HCT116 (cell line): ENCODE data around the gene ADARB2. TPM values are rescaled to one million over a fixed set of nuclear protein-coding genes. Genes with fewer than 3 reads are reported as not detected.

Experiments
- ATAC-seq: fragments of 200-7000 bp; cut with Tn5 transposase; 2 replicates; pipeline ENCODE4 v1.9.1; 2020; ENCODE audit warnings: mild to moderate bottlenecking, moderate library complexity
- BruUV-seq: library from RNA; stranded (reverse); fragments of 400-500 nt; replicated peaks from 2 replicates; lab custom pipeline; 2021; lab: Mats Ljungman, UMichigan
- CTCF ChIA-PET: fragments of 300-600 bp; sonication (Branson Sonifier 250); formaldehyde crosslinking; loops from one replicate; lab custom pipeline; 2021; ENCODE audit warnings: antibody characterized with exemption; lab: Charles Lee
- POLR2A ChIA-PET: fragments of 300-600, 350-600 bp; sonication (Branson Sonifier 250); formaldehyde crosslinking; loops from one replicate; lab custom pipeline; 2021; ENCODE audit warnings: antibody characterized with exemption; lab: Charles Lee
- RAD21 ChIA-PET, 2 experiments: fragments of 300-600 bp; sonication (Branson Sonifier 250); formaldehyde crosslinking; loops; one replicate each; lab custom pipeline; 2023; ENCODE audit warnings: low total read pairs in 2 of 2; ENCODE audit not compliant: uncharacterized antibody in 2 of 2, unreplicated experiment in 2 of 2, low non-redundant PET in 1 of 2; lab: Charles Lee
- DNase-seq: peaks from one replicate; pipeline ENCODE4 v3.0.0-alpha.2; 2010; ENCODE audit warnings: low read depth, low spot score
- H2AFZ ChIP-seq: fragments of 200-600 bp; shearing (Covaris generic), sonication (generic); 2 replicates; pipeline ENCODE4 v1.6.1; 2017; ENCODE audit warnings: low read depth, mixed run types, mixed read lengths, antibody characterized with exemption, low read length; ENCODE audit not compliant: poor library complexity, severe bottlenecking
- H3K27ac ChIP-seq: 2 replicates; pipeline ENCODE4 v1.5.1; 2012; ENCODE audit warnings: low read depth, low read length
- H3K27me3 ChIP-seq: fragments of 200-600 bp; sonication (generic); 2 replicates; pipeline ENCODE4 v1.6.1; 2016; ENCODE audit warnings: mixed run types, low read length, mixed read lengths; ENCODE audit not compliant: insufficient read depth
- H3K36me3 ChIP-seq, 2 experiments: fragments of 200-500 bp in 1 of 2; fragments of 200-600 bp in 1 of 2; sonication (Bioruptor generic) in 1 of 2; sonication (generic) in 1 of 2; 2 replicates each; pipeline versions ENCODE4 v1.5.1 to v1.6.1; 2014 to 2016; ENCODE audit warnings: low read length in 2 of 2, inconsistent platforms in 1 of 2, mixed read lengths in 1 of 2, mixed run types in 1 of 2; ENCODE audit not compliant: insufficient read depth in 2 of 2, control insufficient read depth in 1 of 2
- H3K4me1 ChIP-seq, 2 experiments: fragments of 200-600 bp in 1 of 2; sonication (generic) in 1 of 2; 2 replicates each; pipeline versions ENCODE4 v1.5.1 to v1.6.1; 2012 to 2017; ENCODE audit warnings: low read length in 2 of 2, inconsistent platforms in 1 of 2, mild to moderate bottlenecking in 1 of 2, mixed read lengths in 1 of 2, mixed run types in 1 of 2, moderate library complexity in 1 of 2; ENCODE audit not compliant: insufficient read depth in 2 of 2, control insufficient read depth in 1 of 2
- H3K4me2 ChIP-seq: fragments of 200-600 bp; sonication (generic); 2 replicates; pipeline ENCODE4 v1.6.1; 2017; ENCODE audit warnings: mixed run types, low read length, mixed read lengths
- H3K4me3 ChIP-seq, 2 experiments: fragments of 200-600 bp in 1 of 2; sonication (generic) in 1 of 2; replicated peaks in 1 of 2; 2 replicates each; pipeline ENCODE4 v1.5.1; 2011 to 2016; ENCODE audit warnings: low read length in 2 of 2, control low read depth in 1 of 2, low read depth in 1 of 2, mild to moderate bottlenecking in 1 of 2, mixed read lengths in 1 of 2, mixed run types in 1 of 2
- H3K79me2 ChIP-seq: fragments of 200-600 bp; sonication (generic); 2 replicates; pipeline ENCODE4 v1.6.1; 2017; ENCODE audit warnings: mild to moderate bottlenecking, mixed run types, low read length, moderate library complexity, mixed read lengths; ENCODE audit not compliant: insufficient read depth
- H3K9ac ChIP-seq: fragments of 200-600 bp; sonication (generic); 2 replicates; pipeline ENCODE4 v1.6.1; 2016; ENCODE audit warnings: low read length, mixed read lengths
- H3K9me2 ChIP-seq: fragments of 200-600 bp; sonication (generic), shearing (Covaris generic); 2 replicates; pipeline ENCODE4 v1.6.1; 2017; ENCODE audit warnings: mixed run types, mild to moderate bottlenecking, moderate library complexity; ENCODE audit not compliant: insufficient read depth
- H3K9me3 ChIP-seq, 2 experiments: fragments of 200-500 bp in 1 of 2; fragments of 200-600 bp in 1 of 2; sonication (Bioruptor generic) in 1 of 2; sonication (generic) in 1 of 2; 2 replicates each; pipeline ENCODE4 v1.6.1; 2014 to 2017; ENCODE audit warnings: low read length in 2 of 2, mixed read lengths in 2 of 2, inconsistent platforms in 1 of 2, low read depth in 1 of 2, mild to moderate bottlenecking in 1 of 2, mixed run types in 1 of 2, moderate library complexity in 1 of 2; ENCODE audit not compliant: control insufficient read depth in 1 of 2, insufficient read depth in 1 of 2
- H4K20me1 ChIP-seq: fragments of 200-600 bp; sonication (generic), shearing (Covaris generic); 2 replicates; pipeline ENCODE4 v1.6.1; 2017; ENCODE audit warnings: mixed run types, mild to moderate bottlenecking, moderate library complexity; ENCODE audit not compliant: insufficient read depth
- CBX3 ChIP-seq: IDR thresholded peaks from 2 replicates; pipeline ENCODE4 v1.6.1; 2012; ENCODE audit warnings: low read depth
- CEBPB ChIP-seq: IDR thresholded peaks from 2 replicates; pipeline ENCODE4 v1.6.1; 2012; ENCODE audit warnings: low read depth
- EGR1 ChIP-seq: IDR thresholded peaks from 2 replicates; pipeline ENCODE4 v1.6.1; 2012; ENCODE audit warnings: low read depth
- ELF1 ChIP-seq: IDR thresholded peaks from 2 replicates; pipeline ENCODE4 v1.6.1; 2012; ENCODE audit warnings: low read depth, borderline replicate concordance
- EZH2 ChIP-seq: fragments of 200-600 bp; sonication (generic); IDR thresholded peaks from 2 replicates; pipeline ENCODE4 v1.6.1; 2017; ENCODE audit warnings: antibody characterized with exemption, mixed run types
- EZH2phosphoT487 ChIP-seq: fragments of 200-600 bp; IDR thresholded peaks from 2 replicates; pipeline ENCODE4 v1.6.1; 2018; ENCODE audit warnings: antibody characterized with exemption, borderline replicate concordance
- FOSL1 ChIP-seq: IDR thresholded peaks from 2 replicates; pipeline ENCODE4 v1.6.1; 2012; ENCODE audit warnings: low read depth
- POLR2AphosphoS5 ChIP-seq: IDR thresholded peaks from 2 replicates; pipeline ENCODE4 v1.6.1; 2011; ENCODE audit warnings: mild to moderate bottlenecking, low read depth, low read length, moderate library complexity
- RAD21 ChIP-seq: IDR thresholded peaks from 2 replicates; pipeline ENCODE4 v1.6.1; 2012; ENCODE audit warnings: low read depth, mild to moderate bottlenecking
- SP1 ChIP-seq: IDR thresholded peaks from 2 replicates; pipeline ENCODE4 v1.6.1; 2012; ENCODE audit warnings: low read depth
- SRF ChIP-seq: IDR thresholded peaks from 2 replicates; pipeline ENCODE4 v1.6.1; 2012; ENCODE audit warnings: low read depth
- TCF7L2 ChIP-seq: IDR thresholded peaks from 2 replicates; pipeline ENCODE4 v1.7.0; 2011; ENCODE audit warnings: borderline replicate concordance, inconsistent platforms; ENCODE audit not compliant: insufficient read depth, insufficient read length; ENCODE audit errors: extremely low read depth
- YY1 ChIP-seq: IDR thresholded peaks from 2 replicates; pipeline ENCODE4 v1.6.1; 2011; ENCODE audit warnings: low read length, low read depth, moderate library complexity, mild to moderate bottlenecking; ENCODE audit not compliant: insufficient replicate concordance; ENCODE audit errors: extremely low read depth
- ZFX ChIP-seq: fragments of 450-650 bp; IDR thresholded peaks from 2 replicates; pipeline ENCODE4 v1.6.1; 2017
- ZNF274 ChIP-seq: fragments of 200-500 bp; sonication (Bioruptor generic); IDR thresholded peaks from 2 replicates; pipeline ENCODE4 v1.6.1; 2014; ENCODE audit warnings: mild to moderate bottlenecking, low read depth, low read length, inconsistent platforms
- intact Hi-C: fragments of 100-400 bp; cut with micrococcal nuclease; formaldehyde crosslinking; loops from 2 replicates; pipeline ENCODE4 v1.10.0; 2022
- total RNA-seq: library from RNA; stranded (reverse); gene quantifications from one replicate; pipeline ENCODE4 v1.2.1, GENCODE V29; 2021; ENCODE audit not compliant: unreplicated experiment
- TF ChIP-seq, protein P1 (sequence below), 3 experiments: fragments of 200-600 bp in 1 of 3; sonication (generic) in 1 of 3; IDR thresholded peaks in 2 of 3; conservative IDR thresholded peaks in 1 of 3; 2 replicates each; pipeline ENCODE4 v1.5.1; 2012 to 2017; ENCODE audit warnings: low read depth in 2 of 3, low read length in 2 of 3, antibody characterized with exemption in 1 of 3, borderline replicate concordance in 1 of 3, control low read depth in 1 of 3, mild to moderate bottlenecking in 1 of 3, mixed read lengths in 1 of 3, mixed run types in 1 of 3, moderate library complexity in 1 of 3; ENCODE audit not compliant: insufficient read depth in 1 of 3
- TF ChIP-seq, protein P2 (sequence below): IDR thresholded peaks from 2 replicates; pipeline ENCODE4 v1.6.1; 2012

ADARB2 gene
- total RNA-seq, 1 experiment from 2014 or later: not detected

DNA sequence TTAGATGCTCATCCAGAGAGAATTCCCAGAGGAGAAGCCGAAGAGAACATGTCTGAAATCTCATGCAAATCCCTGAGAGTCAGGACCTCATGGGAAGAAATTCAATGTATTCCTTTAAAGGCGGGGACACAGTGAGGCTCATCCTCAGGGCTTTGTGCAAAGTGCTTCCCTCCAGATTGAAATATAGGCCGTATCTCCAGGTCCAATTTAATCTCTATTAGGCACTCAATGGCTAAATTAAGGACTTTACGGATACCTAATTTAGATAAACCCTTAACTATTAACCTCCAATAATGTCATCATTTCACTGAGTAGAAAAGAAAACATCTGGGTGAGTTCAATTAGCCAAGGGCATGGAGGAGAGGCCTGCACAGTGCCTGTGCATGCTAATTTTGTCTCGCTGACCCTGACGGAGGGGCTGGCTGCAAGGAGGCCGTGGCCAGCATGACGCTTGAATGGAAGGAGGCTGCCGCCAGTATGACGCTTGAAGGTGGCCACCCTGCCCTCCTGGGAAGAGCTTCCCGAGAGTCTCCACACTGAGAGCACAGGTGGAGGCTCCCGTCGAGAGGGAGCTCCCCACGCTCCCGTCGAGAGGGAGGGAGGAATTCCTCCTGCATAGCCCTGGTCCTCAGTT, 287.6 kb downstream of the ADARB2 start:
- Histone ChIP-seq H3K4me2 (no peak overlapping the region), H3K4me1 (no peaks in the 10 kb centered on the region), H3K4me3 (no peak overlapping the region), H4K20me1 (no peaks in the 10 kb centered on the region), H3K9ac (no peak overlapping the region), H2AFZ (no peak overlapping the region), H3K9me2 (no peaks in the 10 kb centered on the region), H3K27me3 (peaks cover 7% of the 10 kb centered on the region), H3K79me2 (no peaks in the 10 kb centered on the region), H3K9me3 (no peaks in the 10 kb centered on the region), H3K27ac (no peak overlapping the region), H3K36me3 (no peaks in the 10 kb centered on the region)
- ChIA-PET RAD21 (no interaction called here), POLR2A (no interaction called here), CTCF (no interaction called here)
- ATAC-seq (no peak), DNase-seq (no peak)
- intact Hi-C loops: no loop called here
- no peak for TF ChIP-seq CEBPB
- TF ChIP-seq ZFX: no peak
- TF ChIP-seq YY1: no peak
- no peak for TF ChIP-seq ELF1
- TF ChIP-seq FOSL1: no peak
- TF ChIP-seq EZH2phosphoT487: no peak
- TF ChIP-seq SRF: no peak
- TF ChIP-seq, protein P1, sequence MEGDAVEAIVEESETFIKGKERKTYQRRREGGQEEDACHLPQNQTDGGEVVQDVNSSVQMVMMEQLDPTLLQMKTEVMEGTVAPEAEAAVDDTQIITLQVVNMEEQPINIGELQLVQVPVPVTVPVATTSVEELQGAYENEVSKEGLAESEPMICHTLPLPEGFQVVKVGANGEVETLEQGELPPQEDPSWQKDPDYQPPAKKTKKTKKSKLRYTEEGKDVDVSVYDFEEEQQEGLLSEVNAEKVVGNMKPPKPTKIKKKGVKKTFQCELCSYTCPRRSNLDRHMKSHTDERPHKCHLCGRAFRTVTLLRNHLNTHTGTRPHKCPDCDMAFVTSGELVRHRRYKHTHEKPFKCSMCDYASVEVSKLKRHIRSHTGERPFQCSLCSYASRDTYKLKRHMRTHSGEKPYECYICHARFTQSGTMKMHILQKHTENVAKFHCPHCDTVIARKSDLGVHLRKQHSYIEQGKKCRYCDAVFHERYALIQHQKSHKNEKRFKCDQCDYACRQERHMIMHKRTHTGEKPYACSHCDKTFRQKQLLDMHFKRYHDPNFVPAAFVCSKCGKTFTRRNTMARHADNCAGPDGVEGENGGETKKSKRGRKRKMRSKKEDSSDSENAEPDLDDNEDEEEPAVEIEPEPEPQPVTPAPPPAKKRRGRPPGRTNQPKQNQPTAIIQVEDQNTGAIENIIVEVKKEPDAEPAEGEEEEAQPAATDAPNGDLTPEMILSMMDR (IDR thresholded peaks at IDR 0.05 in 2 of 3, conservative IDR thresholded peaks at IDR 0.05 in 1 of 3; ENCODE audit: borderline replicate concordance in 1 of 3, insufficient read depth in 1 of 3, low read depth in 2 of 3, low read length in 2 of 3): no peak
- TF ChIP-seq POLR2AphosphoS5: no peak
- no peak for TF ChIP-seq EZH2
- TF ChIP-seq TCF7L2: no peak
- no peak for TF ChIP-seq CBX3
- TF ChIP-seq ZNF274: no peak
- TF ChIP-seq SP1: no peak
- no peak for TF ChIP-seq EGR1
- TF ChIP-seq, protein P2, sequence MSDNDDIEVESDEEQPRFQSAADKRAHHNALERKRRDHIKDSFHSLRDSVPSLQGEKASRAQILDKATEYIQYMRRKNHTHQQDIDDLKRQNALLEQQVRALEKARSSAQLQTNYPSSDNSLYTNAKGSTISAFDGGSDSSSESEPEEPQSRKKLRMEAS: no peak
- TF ChIP-seq RAD21: no peak
- BruUV-seq: no TSS peak
